ENCODE measurements around the gene WBP2.

The WBP2 gene

GRCh38 chr17:75831032-75831571, 24.0 kb downstream of the WBP2 start:
- in situ Hi-C loops (cut with MboI; ENCODE audit: low sequenced_read_pairs), result no loop called here

GRCh38 chr17:75830164-75831031, 24.7 kb downstream of the WBP2 start:
- in situ Hi-C loops (cut with MboI; ENCODE audit: low sequenced_read_pairs), result no loop called here

GRCh38 chr17:75829747-75830146, 25.4 kb downstream of the WBP2 start:
- in situ Hi-C loops (cut with MboI; ENCODE audit: low sequenced_read_pairs), result no loop called here

GRCh38 chr17:75828741-75829140, 26.4 kb downstream of the WBP2 start:
- in situ Hi-C loops (cut with MboI; ENCODE audit: low sequenced_read_pairs), result no loop called here

- in situ Hi-C loops (cut with MboI; ENCODE audit: low sequenced_read_pairs), result no loop called here
Measured at GRCh38 chr17:75828076-75828400, 27.1 kb downstream of the WBP2 start.

GRCh38 chr17:75827308-75828075, 27.6 kb downstream of the WBP2 start:
- in situ Hi-C loops (cut with MboI; ENCODE audit: low sequenced_read_pairs), result no loop called here

- in situ Hi-C loops (cut with MboI; ENCODE audit: low sequenced_read_pairs), result no loop called here
Measured at GRCh38 chr17:75826561-75827307, 28.4 kb downstream of the WBP2 start.

- in situ Hi-C loops (cut with MboI; ENCODE audit: low sequenced_read_pairs), result no loop called here
Measured at GRCh38 chr17:75825748-75826370, 29.3 kb downstream of the WBP2 start.

- in situ Hi-C loops (cut with MboI; ENCODE audit: low sequenced_read_pairs), result no loop called here
Measured at GRCh38 chr17:75825149-75825552, 30.0 kb downstream of the WBP2 start.

- in situ Hi-C loops (cut with MboI; ENCODE audit: low sequenced_read_pairs), result no loop called here
Measured at GRCh38 chr17:75824666-75825065, 30.5 kb downstream of the WBP2 start.

GRCh38 chr17:75824050-75824552, 31.0 kb downstream of the WBP2 start:
- in situ Hi-C loops (cut with MboI; ENCODE audit: low sequenced_read_pairs), result no loop called here

GRCh38 chr17:75823257-75824041, 31.7 kb downstream of the WBP2 start:
- in situ Hi-C loops (cut with MboI; ENCODE audit: low sequenced_read_pairs), result no loop called here

GRCh38 chr17:75822800-75823166, 32.4 kb downstream of the WBP2 start:
- in situ Hi-C loops (cut with MboI; ENCODE audit: low sequenced_read_pairs), result no loop called here

GRCh38 chr17:75822119-75822799, 32.9 kb downstream of the WBP2 start:
- in situ Hi-C loops (cut with MboI; ENCODE audit: low sequenced_read_pairs), result no loop called here

GRCh38 chr17:75821552-75821951, 33.6 kb downstream of the WBP2 start:
- in situ Hi-C loops (cut with MboI; ENCODE audit: low sequenced_read_pairs), result no loop called here

- in situ Hi-C loops (cut with MboI; ENCODE audit: low sequenced_read_pairs), result no loop called here
Measured at GRCh38 chr17:75820094-75821080, 34.7 kb downstream of the WBP2 start.

GRCh38 chr17:75819678-75820077, 35.5 kb downstream of the WBP2 start:
- in situ Hi-C loops (cut with MboI; ENCODE audit: low sequenced_read_pairs), result no loop called here

- in situ Hi-C loops (cut with MboI; ENCODE audit: low sequenced_read_pairs), result no loop called here
Measured at GRCh38 chr17:75819116-75819515, 36.0 kb downstream of the WBP2 start.

All from HL-60/S4 treated with retinoic acid at 250 ng/mL for 4 days and 3 days (cell line).